GM12874 (cell line): ENCODE measurements around the gene ZSCAN29.

Experiments
- CTCF ChIP-seq: IDR thresholded peaks from 2 replicates; pipeline ENCODE4 v1.5.1; 2011; ENCODE audit warnings: low read depth, mild to moderate bottlenecking, control low read depth, low read length, moderate library complexity; ENCODE audit not compliant: insufficient read depth

Gene ZSCAN29

DNA sequence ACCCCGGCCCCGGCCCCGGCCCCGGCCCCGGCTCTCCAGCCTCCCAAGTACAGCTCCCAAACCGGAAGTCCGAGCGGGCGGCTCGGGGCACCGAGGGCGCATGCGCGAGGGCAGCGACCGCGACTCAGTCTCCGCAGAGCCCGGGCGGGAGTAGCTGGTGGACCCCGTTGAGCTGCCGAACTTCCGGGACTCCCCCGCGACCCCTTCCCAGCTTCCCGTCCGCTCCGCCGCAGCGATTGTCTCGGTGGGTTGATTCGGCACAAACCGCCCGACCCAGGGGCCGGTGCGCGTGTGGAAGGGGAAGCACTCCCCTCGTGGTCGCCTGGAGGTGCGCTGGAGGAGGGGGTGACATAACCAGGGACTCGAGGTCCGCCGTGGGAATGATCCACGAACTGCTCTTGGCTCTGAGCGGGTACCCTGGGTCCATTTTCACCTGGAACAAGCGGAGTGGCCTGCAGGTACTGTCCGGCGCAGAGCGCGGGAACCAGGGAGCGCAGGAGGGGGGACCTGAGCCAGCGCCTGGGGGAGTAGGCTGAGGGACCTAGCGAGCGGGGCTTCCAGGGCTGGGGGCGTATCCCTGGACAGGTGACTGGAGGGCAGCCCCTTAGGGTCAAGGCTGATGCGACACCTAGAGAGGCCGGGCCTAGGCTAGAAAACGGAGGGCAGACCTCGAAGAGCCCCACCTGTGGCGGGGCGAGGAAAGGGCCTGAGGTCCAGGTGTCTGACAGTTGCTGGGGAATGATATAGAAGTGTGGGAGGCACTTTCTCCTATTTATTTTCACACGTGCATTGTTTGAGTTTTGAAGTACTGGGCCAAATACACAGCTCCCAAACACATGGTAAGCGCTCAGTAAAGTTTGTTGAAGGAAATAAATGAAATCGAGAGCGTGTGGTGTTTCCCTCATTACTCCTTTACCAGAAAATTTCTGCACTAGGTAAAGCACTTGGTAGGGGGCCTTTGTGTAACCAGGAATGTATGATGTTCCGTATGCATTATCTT, at the start of gene ZSCAN29, which contains the start of gene TUBGCP4:
ZSCAN29 (minus strand) TSS at position 69 of the 1,000 bp plus-strand sequence. CDS start 1,130 bp downstream, outside the sequence.
TUBGCP4 (plus strand) TSS at position 127 of the 1,000 bp plus-strand sequence; CDS start at position 381, 254 bp downstream.
- peak; percentile 60 for TF ChIP-seq CTCF

- TF ChIP-seq CTCF: no peak
These were observed 49.6 kb upstream of the ZSCAN29 start for GRCh38 chr15:43420435-43420834.

DNA sequence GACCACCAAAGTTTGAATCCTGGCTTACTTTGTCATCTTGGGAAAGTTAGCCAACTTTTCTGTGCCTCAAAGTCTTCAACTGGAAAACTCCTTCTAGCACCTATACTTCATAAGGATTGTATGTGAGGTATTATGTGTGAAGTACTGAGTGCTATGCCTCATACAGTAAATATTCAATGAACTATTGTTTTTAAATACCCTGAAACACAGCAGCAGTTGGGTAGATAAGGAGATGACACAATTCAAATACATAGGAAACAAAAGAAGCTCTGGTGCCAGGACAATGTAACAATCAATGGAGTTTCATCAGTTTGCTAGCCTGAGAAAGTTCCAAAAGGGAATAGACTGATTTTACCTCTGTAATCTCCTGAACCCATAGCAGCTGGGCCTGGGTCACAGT, 43.4 kb upstream of the ZSCAN29 start:
- TF ChIP-seq CTCF: no peak

DNA sequence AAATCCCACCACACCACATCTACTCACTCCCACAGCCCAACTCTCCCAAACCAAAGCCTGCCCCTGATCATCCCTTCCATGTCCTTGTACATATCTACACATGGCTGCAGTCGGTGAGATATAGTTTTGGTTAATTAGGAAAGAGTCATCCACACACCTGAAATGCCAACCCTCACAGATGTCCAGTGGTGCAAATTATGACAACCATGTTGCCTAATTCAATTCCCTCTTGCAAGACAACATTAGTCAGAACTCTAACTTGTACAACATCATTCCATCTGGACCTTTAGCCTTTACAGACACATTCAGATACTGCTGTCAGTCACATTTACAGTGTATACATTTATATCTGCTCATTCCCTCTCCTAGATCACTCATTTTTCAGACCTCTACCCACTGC, 41.3 kb upstream of the ZSCAN29 start:
- no peak for TF ChIP-seq CTCF

DNA sequence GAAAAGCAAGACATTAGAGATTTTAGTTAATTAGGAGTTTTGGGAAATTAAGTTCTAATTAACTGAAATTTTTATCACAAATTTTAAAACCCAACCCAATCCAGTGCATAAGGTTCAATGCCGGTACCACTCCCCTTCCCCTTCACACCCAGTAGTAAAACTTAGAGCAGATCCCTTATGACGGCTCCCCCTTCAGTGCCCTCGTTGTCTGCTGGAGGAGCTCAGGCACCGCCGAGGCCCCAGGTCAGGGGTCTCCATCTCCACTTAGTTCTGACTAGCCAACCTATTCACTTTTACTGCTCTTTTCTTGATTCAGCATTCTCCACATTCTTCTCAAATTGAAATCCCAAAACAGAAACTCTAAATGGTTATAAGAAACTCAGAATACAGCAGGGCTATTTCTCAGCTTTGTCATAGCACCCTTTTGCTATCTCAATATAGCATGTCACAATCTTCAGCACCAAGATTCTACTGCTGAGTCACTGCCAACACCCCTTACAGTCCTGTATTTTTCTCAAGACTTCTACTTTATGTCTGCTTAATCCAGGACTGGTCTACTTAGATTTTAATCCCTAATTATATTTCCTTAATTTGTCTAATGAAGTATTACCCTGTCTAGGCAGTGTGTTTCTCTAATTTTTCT, 39.9 kb upstream of the ZSCAN29 start:
- TF ChIP-seq CTCF: no peak

GRCh38 chr15:43408789-43409188, 37.9 kb upstream of the ZSCAN29 start:
- TF ChIP-seq CTCF: no peak

GRCh38 chr15:43406808-43407207, 36.0 kb upstream of the ZSCAN29 start:
- no peak for TF ChIP-seq CTCF
